SU-DHL-6 (cell line): ENCODE data around the gene FUT9.

Experiments used
- EZH2phosphoT487 ChIP-seq: fragments of 200-600 bp; sonication (generic), shearing (Covaris generic); conservative IDR thresholded peaks from 2 replicates; pipeline ENCODE4 v1.6.1; 2018; ENCODE audit warnings: mild to moderate bottlenecking, antibody characterized with exemption, low read length, moderate library complexity, mixed read lengths
- TF ChIP-seq, protein P1 (sequence below): fragments of 200-600 bp; sonication (generic); IDR thresholded peaks from one replicate; pipeline ENCODE4 v1.5.1; 2017; ENCODE audit warnings: antibody characterized with exemption, mild to moderate bottlenecking, low read length, moderate library complexity; ENCODE audit not compliant: insufficient read depth, poor library complexity, severe bottlenecking

DNA sequence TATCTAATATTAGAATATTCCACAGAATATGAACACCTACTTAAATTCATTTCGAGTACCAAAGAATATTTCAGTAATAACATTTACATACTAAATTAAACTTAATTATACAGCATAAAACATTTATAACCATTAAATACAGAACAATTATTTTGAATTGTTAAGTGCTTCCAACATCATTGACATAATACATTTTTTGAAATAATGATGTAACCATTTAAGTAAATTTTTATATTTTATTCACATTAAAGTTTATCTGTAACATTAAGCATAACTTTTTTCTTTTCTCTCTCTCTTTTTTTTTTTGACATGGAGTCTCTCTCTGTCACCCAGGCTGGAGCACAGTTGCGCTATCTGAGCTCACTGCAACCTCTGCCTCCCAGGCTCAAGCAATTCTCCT is 44.5 kb downstream of the FUT9 start:
- TF ChIP-seq, protein P1, sequence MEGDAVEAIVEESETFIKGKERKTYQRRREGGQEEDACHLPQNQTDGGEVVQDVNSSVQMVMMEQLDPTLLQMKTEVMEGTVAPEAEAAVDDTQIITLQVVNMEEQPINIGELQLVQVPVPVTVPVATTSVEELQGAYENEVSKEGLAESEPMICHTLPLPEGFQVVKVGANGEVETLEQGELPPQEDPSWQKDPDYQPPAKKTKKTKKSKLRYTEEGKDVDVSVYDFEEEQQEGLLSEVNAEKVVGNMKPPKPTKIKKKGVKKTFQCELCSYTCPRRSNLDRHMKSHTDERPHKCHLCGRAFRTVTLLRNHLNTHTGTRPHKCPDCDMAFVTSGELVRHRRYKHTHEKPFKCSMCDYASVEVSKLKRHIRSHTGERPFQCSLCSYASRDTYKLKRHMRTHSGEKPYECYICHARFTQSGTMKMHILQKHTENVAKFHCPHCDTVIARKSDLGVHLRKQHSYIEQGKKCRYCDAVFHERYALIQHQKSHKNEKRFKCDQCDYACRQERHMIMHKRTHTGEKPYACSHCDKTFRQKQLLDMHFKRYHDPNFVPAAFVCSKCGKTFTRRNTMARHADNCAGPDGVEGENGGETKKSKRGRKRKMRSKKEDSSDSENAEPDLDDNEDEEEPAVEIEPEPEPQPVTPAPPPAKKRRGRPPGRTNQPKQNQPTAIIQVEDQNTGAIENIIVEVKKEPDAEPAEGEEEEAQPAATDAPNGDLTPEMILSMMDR, result no peak
- no peak for TF ChIP-seq EZH2phosphoT487
